HG03135 (cell line): Measurements from ENCODE around the gene AFF1.
A peak's percentile ranks its signal among the peaks of the same experiment; 100 is the strongest.
"Not testable (repeated sequence)": the region's sequence is repeated elsewhere in the genome, so short reads cannot be mapped to it uniquely, and the experiment has no call there.

ENCODE experiments used
- ATAC-seq: cut with Tn5 transposase; IDR thresholded peaks from one replicate; pipeline ENCODE4 v1.9.1; 2021; ENCODE audit warnings: mild to moderate bottlenecking, moderate library complexity; ENCODE audit not compliant: unreplicated experiment

AFF1 gene

DNA sequence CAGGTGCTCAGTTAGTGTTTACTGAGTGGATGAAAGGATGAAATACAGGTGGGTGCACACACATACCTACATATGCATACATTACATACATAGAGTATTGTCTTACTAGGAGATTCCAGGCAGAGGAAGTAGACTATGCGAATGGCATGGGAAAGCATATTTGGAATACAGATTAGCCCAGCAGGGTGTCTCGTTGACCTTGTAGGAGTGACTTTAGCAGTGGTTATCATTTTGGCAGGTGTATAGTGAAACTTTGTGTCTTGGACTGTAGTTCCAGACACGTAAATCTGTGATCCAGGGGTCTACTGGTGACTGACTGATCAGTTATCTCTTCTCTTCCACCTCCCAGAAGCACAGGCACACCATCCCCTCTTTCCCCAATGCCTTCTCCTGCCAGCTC is 199.3 kb downstream of the AFF1 start:
- ATAC-seq, result no peak

DNA sequence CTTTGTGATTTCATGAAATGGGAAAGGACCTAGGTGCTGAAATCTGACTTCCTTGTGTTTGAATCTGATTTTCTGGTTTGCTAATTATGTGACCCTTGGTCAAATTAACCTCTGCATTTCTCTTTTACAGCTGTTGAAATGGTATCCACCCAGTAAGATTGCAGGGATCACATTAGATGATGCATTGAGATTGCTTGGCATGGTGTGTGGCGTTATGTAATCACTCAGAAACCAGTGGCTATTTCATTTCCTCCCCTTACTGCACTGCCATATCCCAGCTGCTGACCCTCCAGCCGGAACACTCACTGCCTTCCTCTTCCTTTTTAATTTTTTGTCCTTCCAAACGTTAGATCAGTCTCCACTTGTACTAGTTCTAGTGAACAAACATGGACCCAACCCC is 206.6 kb downstream of the AFF1 start:
- no peak for ATAC-seq

DNA sequence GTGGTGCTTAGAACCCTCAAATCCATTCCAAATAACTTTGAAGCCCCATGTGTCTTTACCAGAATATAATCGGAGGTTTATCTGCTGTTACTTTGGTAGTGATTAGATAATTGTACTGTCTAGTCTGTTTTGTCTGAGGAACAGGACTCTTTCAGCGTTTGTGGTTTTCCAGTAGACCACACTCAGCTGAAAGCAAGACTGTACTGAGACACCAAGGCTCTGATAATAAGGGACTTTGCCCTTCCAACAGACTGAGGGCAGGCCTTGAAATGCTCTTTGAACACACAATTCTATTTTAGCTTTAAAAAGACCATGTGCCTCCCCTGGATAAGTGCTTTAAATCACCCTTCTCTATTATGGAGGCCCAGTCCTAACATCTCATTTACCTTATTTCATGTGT is 209.5 kb downstream of the AFF1 start:
- ATAC-seq, result no peak

DNA sequence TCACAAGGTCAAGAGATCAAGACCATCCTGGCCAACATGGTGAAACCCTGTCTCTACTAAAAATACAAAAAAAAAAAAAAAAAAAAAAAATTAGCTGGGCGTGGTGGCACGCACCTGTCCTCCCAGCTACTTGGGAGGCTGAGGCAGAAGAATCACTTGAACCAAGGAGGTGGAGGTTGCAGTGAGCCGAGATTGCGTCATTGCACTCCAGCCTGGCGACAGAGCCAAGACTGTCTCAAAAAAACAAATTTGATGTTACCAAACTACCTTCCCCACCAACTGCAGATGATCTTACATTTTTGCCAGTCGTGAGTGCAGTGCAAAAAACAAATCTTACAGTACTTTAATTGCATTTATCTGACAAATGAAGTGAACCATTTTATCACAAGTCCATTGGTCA is 211.1 kb downstream of the AFF1 start:
- not testable (repeated sequence) for ATAC-seq

DNA sequence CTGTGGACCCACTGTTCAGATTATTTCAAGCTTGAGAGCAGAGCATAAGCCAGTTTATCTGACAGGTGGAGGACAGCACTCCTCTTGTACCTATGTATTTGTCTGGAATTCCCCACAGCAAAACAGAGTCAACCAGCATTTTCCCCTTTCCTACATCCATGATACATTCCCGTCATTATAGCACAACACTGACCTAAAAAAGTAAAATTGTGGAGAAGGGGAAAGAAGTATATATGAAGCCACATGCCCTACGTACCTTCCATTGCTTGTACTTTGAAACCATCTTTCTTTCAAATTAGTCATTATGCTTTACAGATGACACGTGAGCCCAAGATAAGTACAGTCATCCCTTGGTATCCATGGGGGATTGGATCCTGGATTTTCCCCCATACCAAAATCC is 212.3 kb downstream of the AFF1 start:
- ATAC-seq, result no peak

DNA sequence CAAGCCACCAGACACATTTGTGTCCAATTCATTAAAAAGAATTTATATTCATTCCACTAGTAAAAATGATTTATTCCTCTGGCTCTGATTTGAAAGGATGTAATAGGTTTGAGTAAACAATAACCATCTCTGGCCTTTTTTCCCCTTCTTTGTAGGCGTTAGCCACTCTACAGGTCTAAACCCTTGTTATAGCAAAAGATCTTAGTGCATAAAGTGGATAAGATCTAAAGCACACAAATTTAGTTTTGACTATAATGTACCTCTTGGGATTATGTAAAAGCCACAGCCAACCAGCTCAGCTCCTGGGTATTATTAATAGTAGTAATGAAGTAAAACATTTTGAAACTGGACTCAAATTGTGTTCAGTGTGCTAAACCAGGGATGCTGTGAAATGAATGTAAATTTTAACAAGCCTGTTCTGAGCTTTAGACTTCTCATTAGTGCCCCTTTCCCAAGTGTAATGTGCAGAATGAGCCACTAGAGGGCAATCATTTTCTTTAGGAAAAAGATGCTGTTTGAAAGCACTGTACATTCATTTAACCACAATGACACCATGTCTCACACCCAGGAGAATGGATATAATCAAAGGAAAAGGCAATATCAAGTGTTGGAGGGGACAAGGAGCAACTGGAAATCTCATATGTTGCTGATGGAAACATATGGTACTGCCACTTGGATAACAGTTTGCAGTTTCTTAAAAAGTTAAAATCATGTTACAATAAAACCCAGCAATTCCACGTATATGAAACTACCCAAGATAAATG is 215.9 kb downstream of the AFF1 start:
- peak; percentile 56 for ATAC-seq

DNA sequence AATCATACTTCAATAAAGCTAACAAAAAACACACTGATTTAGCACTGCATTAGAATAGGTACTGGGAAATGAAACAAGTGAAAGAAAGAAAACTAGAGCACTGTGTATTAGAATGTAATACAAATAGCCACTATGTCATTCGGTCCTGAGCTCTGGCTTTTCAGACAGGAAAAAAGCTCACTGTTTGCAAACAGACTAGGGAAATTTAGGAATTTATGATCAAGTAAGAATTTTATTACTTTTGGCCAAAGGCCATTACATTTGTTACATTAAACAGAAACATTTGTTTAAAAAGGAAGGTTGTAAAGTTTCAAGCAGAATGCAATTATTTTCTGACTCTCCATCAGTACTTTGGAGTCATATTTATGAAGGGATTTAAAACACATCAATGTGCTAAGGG is 216.9 kb downstream of the AFF1 start:
- ATAC-seq, result no peak

DNA sequence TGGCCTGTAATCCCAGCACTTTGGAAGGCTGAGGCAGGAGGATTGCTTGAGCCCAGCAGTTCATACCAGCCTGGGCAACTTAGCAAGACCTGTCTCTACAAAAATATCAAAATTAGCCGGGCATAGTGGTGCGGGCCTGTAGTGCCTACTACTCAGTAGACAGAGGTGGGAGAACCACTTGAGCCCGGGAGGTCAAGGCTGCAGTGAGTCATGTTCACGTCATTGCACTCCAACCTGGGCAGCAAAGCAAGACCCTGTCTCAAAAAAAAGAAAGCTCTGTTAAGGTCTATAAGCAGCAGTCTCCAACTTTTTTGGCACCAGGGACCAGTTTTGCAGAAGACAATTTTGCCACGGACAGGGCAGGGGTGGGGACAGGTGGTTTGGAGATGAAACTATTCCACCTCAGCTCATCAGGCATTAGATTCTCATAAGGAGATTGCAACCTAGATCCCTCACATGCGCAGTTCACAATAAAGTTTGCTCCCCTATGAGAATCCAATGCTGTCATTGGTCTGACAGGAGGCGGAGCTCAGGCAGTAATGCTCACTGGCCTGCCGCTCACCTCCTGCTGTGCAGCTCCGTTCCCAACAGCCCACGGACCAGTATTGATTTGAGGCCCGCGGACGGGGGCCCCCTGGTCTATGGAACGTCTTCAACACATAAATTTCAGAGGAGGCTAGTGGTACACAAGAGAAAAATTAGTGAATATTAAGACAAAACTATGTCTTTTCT is 217.7 kb downstream of the AFF1 start:
- ATAC-seq, result no peak

DNA sequence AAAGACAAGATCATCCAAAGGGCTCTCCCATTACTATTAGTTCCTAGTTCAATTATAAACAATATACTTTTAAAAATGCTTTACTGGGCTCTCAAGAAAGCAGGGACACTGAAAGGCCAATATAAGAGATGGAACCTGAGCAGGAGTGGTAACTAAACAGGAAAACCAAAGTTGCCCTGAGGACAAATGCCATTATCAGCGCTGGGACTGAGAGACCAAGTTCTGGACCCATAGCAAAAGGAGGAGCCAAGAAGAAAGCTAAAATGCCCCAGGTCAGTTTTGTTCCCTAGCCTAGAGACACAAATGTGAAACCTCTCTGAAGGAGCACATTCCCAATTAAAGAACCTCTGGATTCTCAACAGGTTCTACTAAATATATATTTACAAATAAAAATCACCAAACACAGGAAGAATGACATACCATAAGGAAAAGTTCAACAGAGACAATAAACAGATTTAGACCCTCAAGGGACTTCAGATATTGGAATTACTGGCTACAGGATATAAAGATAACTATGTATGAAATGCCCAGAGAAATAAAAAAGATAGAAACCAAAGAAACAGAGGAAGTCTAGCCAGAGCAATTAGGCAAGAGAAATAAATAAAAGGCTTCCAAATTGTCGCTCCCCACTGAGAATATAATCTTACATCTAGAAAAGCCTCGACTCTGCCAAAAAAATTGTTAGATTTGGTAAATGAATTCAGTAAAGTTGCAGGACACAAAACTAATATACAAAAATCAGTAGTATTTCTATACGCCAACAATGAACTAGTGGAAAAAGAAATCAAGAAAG is 218.5 kb downstream of the AFF1 start:
- ATAC-seq, result no peak

DNA sequence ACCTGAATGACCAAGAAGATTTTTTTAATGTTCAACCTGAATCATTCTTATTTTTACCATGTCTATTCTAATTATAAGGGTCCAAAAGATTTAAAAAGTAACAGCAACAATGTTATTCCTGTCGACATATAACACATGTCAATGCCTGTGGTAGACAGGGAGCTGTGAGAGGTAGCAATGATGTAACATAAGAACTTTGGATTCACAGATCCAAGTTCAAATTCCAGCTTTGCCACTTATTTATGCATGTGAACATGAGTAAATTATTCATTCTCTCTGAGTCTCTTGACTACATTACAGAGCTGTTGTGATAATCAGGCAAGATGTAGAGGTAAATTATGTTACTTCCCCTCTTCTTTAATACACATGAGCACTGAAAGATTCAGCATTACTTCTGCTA is 231.1 kb downstream of the AFF1 start:
- no peak for ATAC-seq

DNA sequence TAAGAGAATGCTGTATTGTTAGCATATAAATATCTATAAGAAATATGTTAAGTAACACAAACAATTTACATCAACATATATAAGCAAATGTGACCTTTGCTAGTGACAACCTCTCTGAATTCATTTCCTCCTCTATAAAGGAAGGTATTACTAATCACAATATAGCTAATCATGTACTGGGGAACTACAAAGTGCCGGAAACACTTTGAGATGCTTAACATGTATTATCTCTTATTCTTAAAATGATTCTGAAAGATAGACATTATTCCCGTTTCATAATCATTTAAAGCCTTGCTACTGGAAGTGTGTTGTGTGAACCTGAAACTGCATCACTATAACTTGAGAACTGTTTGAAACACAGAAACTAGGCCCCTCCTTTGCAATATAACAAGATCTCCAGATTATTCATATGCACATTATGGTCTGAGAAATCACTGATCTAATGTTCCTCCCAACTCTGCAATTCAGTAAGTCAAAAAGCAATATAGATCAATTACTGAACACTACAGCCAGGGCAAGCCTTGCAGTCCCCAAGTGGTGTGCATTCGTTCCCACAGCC is 231.6 kb downstream of the AFF1 start:
- no peak for ATAC-seq

DNA sequence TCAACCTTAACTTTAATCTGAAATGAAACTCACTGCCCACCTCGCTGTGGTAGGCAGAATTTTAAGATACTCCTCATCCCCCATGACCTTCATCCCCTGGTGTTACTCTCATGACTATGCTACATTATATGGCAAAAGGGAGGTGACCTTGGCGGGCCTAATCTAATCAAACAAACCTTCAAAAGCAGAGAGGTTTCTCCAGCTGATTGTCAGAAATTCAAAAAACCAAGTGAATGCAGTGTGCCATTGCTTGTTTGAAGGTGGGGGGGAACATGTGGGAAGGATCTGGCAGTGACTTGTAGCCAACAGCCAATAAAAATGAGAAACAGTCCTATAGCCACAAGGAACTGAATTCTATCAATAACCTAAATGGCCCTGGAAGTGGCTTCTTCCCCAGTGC is 237.1 kb downstream of the AFF1 start:
- no peak for ATAC-seq

DNA sequence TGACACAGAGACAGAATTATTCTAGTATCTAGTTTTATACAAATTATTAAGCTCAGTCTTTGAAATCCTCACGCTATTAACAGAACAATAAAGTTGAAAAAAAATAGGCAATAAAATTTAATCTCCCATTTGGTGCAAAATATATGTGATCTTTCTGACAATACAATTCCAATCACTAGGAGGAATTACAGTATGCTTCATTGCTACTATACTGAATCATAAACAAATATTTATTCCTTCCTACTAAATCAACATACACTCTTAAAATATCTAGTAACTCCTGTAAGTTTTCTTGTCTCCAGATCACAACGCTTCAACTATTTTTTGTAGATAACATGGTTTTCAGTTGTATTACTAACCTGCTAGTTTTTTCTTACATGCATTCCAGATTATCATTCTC is 239.9 kb downstream of the AFF1 start:
- no peak for ATAC-seq

DNA sequence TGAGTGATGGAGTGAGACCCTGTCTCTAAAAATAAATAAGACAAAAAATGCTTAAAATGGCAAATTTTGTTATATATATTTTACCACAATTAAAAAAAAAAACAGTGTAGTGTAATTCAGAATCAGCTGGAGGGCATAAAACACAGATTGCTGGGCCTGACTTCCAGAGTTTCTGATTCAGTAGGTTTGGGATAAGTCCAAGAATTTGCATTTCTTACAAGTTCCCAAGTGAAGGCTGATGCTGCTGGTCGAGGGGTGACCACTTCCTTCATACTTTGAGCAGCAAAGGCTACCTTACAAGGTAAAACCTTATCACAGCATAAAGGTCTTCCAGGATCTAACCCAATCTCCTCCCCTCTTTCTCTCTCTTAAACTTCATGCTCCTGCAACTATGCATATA is 244.9 kb downstream of the AFF1 start:
- no peak for ATAC-seq

DNA sequence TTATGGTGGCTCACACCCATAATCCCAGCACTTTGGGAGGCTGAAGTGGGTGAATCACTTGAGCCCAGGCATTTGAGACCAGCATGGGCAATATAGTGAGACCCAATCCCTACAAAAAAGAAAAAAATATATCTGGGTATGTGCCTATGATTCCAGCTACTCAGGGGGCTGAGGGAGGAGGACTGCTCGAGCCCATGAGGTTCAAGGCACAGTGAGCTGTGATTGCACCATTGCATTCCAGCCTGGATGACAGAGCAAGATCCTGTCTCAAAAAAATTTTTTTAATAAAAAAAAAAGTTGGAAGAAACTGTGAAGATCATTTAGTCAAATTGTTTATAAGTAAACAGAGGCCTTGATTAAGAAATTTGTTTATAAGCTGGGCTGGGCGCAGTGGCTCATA is 246.0 kb downstream of the AFF1 start:
- ATAC-seq, result no peak

DNA sequence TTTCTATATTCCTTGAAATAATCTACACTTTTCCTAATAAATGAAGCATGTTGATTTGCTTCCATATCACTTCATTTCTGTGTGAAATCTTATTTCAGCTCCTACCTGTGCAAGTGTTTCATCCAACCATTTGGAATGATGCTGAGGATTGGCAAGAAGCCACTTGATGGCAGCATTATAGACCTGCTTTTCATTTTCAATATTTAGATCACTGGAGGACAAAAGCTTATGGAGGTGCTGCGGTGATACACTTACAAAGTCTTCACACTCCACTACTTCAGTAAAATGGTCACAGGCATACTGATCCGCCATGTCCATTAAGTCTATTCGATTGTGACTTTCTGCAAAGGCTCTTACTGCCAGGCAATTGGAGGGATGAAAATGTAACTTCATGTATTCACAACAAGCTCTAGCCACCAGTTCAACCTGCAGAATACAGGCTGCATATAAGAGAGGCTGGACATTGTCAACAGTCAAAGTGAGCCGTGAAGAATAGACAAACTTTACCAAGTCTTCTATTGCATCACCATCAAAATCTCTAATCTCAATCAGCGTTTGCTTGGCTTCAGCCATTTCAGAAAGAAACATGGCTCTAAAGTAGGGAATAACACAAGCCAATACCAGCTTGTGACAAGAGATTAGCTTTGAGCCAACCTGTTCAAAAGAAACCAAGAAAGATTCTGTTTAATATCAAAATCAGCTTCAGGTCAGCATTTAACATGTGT is 250.5 kb downstream of the AFF1 start:
- no peak for ATAC-seq

DNA sequence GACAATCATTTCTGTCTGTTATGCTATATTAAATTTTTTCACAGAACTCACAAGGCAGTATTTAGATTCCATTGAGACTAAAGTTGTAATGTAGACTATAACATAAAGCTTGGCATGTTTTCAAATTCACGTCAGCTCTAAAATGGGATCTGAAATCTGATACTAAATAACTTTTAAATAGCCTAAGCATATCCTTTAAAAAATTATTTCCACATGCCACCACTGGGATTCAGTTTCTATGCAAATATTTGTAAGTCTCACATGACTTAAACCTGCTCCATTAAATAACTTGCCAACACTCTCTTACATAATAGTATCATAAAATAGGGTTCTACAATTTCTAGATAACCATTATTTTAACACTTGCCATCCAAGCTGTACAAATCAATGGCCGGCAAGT is 253.2 kb downstream of the AFF1 start:
- no peak for ATAC-seq

DNA sequence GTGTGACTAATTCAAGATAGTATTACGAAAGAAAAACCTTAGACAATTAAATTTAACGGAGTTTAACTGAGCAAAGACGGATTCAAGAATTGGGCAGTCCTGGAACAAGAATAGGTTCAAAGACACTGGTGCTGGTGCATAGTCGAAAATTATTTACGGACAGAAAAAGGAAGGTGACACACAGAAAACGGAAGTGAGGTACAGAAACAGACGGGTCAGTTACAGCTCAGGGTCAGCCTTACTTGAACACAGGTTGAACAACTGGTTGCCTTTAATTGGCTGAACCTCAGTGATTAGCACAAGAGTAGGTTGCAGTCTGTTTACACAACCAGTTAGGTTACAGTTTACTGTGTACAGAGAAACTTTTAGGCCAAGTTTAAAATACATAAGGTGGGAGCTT is 254.1 kb downstream of the AFF1 start:
- no peak for ATAC-seq
